Uterus (tissue), 4 donors: ENCODE measurements around the gene ZDHHC3. TPM values are rescaled to one million over a fixed set of nuclear protein-coding genes. Genes with fewer than 3 reads are reported as not detected.

Experiments used
- DNase-seq, 2 donors: peaks; one replicate each; pipeline ENCODE4 v3.0.0-alpha.2; 2019 to 2020
- H3K27ac ChIP-seq, 2 donors: fragments of 200-600 bp; sonication (generic); 1 replicate in 1 of 2; 2 replicates in 1 of 2; pipeline ENCODE4 v1.5.1; 2016 to 2018
- H3K27me3 ChIP-seq, 2 donors: fragments of 200-600 bp; sonication (generic); one replicate each; pipeline ENCODE4 v1.5.1; 2018 to 2019; ENCODE audit warnings: control low read depth in 1 of 2
- H3K36me3 ChIP-seq, 2 donors: fragments of 200-600 bp; sonication (generic); one replicate each; pipeline ENCODE4 v1.5.1; 2019; ENCODE audit warnings: control low read depth in 1 of 2
- H3K4me1 ChIP-seq, 2 donors: fragments of 200-600 bp; sonication (generic); one replicate each; pipeline ENCODE4 v1.5.1; 2018 to 2019; ENCODE audit warnings: control low read depth in 1 of 2
- H3K4me3 ChIP-seq, 2 donors: fragments of 200-600 bp; sonication (generic); 1 replicate in 1 of 2; 2 replicates in 1 of 2; pipeline ENCODE4 v1.5.1; 2018 to 2019; ENCODE audit warnings: mild to moderate bottlenecking in 1 of 2
- H3K9me3 ChIP-seq, 2 donors: fragments of 200-600 bp; sonication (generic); one replicate each; pipeline ENCODE4 v1.5.1; 2019; ENCODE audit warnings: control low read depth in 1 of 2
- POLR2A ChIP-seq, 2 donors: fragments of 450-650 bp; IDR thresholded peaks; one replicate each; pipeline ENCODE4 v1.6.1; 2016; ENCODE audit warnings: antibody characterized with exemption in 2 of 2, mild to moderate bottlenecking in 1 of 2, moderate library complexity in 1 of 2
- intact Hi-C: fragments of 100-400 bp; cut with DNase I; formaldehyde crosslinking; loops from one replicate; pipeline ENCODE4 v1.15.1; 2023; ENCODE audit warnings: low total_unique reads
- total RNA-seq, 4 donors: library from RNA; depleted of rRNA in 3 of 4; stranded (reverse); fragments of >200 nt in 3 of 4; gene quantifications; one replicate each; pipeline versions ENCODE4 v1.1.0 to v1.2.4, GENCODE V29; 2014 to 2023
- TF ChIP-seq, protein P1 (sequence below), 4 experiments: fragments of 200-600 bp in 2 of 4; fragments of 450-650 bp in 2 of 4; sonication (generic) in 2 of 4; IDR thresholded peaks; one replicate each; pipeline ENCODE4 v1.5.1; 2016 to 2019; ENCODE audit warnings: antibody characterized with exemption in 4 of 4, mild to moderate bottlenecking in 2 of 4, moderate library complexity in 1 of 4
- donor health status: DM: yes; HTN: yes; CAD: no.

Gene ZDHHC3
- total RNA-seq, 4 donors from 2014 or later = 29.7 to 76.2 (median 56.2) TPM

DNA sequence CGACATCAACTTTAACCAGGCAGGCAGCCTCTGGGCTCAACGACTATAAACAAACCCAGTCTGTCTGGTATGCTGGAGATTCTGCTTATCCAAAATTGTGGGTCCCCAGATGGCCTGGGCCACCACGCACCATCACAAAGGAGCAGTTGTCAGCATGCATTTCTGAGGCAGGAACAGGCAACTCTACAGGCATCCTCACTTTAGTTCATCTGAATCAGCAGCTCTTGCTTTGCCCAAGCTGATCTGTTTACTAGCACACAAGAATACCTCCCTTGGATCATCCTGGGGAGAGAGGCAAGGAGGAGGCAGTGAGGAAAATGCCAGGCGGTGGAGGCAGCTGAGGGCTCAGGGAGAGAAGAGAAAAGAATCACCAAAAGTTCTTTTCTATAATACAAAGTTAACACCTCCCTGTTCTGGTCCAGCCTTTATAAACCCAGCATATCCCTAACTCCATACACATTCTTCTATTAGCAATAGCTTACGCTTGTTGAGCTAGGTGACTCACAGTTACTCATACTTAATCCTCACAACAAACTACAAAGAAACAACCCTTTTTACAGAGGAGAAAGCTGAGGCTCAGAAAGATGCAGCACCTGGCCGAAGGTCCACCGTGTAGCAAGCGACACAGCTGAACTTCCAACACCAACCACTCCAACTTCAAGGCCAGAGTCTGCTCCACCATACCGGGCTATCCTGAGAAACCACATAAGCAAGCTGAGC is 33.6 kb downstream of the ZDHHC3 start:
- intact Hi-C loops = no loop called here
- no peaks in the 10 kb centered on the region for H3K4me1 ChIP-seq
- no peaks in the 10 kb centered on the region for H3K36me3 ChIP-seq
- no peaks in the 10 kb centered on the region for H3K27me3 ChIP-seq
- no peak for DNase-seq
- TF ChIP-seq, protein P1, sequence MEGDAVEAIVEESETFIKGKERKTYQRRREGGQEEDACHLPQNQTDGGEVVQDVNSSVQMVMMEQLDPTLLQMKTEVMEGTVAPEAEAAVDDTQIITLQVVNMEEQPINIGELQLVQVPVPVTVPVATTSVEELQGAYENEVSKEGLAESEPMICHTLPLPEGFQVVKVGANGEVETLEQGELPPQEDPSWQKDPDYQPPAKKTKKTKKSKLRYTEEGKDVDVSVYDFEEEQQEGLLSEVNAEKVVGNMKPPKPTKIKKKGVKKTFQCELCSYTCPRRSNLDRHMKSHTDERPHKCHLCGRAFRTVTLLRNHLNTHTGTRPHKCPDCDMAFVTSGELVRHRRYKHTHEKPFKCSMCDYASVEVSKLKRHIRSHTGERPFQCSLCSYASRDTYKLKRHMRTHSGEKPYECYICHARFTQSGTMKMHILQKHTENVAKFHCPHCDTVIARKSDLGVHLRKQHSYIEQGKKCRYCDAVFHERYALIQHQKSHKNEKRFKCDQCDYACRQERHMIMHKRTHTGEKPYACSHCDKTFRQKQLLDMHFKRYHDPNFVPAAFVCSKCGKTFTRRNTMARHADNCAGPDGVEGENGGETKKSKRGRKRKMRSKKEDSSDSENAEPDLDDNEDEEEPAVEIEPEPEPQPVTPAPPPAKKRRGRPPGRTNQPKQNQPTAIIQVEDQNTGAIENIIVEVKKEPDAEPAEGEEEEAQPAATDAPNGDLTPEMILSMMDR (IDR thresholded peaks at IDR 0.05) = no peak
- TF ChIP-seq POLR2A (IDR thresholded peaks at IDR 0.05) = no peak
- no peak overlapping the region for H3K27ac ChIP-seq
- no peak overlapping the region for H3K4me3 ChIP-seq
- no peaks in the 10 kb centered on the region for H3K9me3 ChIP-seq

DNA sequence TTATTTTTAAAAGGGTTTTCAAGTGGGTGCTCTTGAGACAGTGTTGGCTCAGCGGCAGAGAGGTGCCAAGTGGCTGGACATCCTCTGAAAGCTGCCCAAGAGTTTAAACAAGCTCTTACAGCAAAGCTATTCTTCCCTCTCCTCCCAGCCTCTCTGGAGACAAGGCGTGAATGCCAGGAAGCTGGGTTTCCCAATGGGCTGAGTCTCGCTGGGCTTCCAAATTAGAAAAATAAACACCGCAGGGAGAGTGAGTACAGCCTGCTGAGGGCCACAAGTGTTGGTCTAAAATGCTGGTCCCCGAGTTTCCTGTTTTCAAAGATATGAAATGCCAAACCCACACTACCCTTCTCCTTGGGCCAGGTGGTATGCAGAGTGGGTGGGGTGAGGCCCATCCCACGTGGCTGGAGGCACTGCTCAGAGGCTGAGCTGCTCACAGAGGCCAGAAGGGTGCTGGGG is 36.4 kb downstream of the ZDHHC3 start:
- H3K27ac ChIP-seq = no peak overlapping the region
- H3K4me3 ChIP-seq = no peak overlapping the region
- H3K9me3 ChIP-seq = no peaks in the 10 kb centered on the region
- H3K27me3 ChIP-seq = no peaks in the 10 kb centered on the region
- no peak for TF ChIP-seq POLR2A (IDR thresholded peaks at IDR 0.05)
- TF ChIP-seq, protein P1 (IDR thresholded peaks at IDR 0.05) = no peak
- no peaks in the 10 kb centered on the region for H3K36me3 ChIP-seq
- no peaks in the 10 kb centered on the region for H3K4me1 ChIP-seq
- intact Hi-C loops = no loop called here
- DNase-seq = no peak

DNA sequence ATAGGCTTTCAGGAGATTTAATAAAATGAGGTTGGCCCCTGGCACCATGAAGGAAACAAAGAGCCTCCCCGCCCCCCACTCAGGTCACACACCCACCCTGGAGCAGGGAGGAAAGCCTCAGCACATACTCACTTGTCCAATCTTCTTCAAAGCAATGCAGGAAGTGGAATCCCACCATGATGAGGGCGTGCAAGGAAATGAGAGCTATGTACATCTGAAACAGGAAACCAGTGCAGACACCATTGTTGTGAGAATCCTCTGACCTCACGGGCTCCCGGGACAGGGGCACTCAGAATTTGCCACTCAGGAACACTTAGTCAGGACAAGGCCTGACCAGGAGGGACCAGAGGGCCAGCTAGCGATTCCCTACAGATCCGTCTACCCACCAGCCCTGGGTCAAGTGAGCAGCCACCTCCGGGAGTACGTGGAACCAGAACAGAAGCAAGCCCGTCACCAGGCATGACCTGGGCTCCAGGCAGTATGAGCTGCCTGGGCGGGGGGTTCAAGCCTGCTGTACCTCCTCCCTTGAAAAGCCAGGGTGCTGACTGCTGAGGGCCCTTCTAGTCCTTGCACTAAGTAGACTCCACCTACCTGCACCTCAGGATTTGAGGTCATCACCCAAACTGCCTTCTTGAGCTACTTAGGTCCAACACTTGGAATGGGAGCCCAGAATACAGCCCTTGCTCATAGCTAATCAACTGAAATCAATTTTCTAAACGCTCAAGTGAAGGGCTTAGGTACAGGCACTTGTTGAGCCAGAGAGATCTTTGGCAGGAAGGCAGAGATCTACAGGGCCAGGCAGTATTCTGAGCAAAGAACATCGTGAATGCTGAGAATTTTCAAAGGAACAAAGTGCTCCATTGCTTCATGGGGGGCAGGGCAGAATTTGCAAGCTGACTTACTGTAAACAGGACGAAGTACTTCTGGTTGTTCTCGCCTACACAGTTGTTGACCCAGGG is 42.7 kb downstream of the ZDHHC3 start:
- no peak overlapping the region for H3K4me3 ChIP-seq
- no peaks in the 10 kb centered on the region for H3K36me3 ChIP-seq
- no peak overlapping the region for H3K27ac ChIP-seq
- no peaks in the 10 kb centered on the region for H3K27me3 ChIP-seq
- no peaks in the 10 kb centered on the region for H3K4me1 ChIP-seq
- TF ChIP-seq, protein P1 (IDR thresholded peaks at IDR 0.05) = no peak
- TF ChIP-seq POLR2A (IDR thresholded peaks at IDR 0.05) = no peak
- no peak for DNase-seq
- H3K9me3 ChIP-seq = no peaks in the 10 kb centered on the region
- intact Hi-C loops = no loop called here

DNA sequence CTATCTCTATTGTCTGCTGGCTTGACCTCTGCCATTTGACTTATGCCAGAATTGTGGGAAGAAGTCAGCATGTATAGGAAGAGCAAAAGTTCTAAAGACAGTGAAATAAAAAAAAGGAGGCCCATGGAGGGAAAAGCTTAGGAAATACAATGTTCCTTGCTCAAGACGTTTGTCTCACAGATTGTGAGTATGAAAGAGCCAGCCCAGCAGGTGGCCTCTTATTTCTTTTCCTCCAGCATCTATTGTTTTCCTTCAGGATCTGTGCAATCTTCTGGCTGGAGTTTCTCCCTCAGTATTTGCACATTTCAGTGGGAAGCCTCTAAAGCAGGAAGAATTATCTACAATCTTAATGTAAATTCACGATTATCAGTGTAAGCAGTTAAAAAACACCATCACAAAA is 43.7 kb downstream of the ZDHHC3 start:
- DNase-seq = no peak
- Histone ChIP-seq H3K27me3 (no peaks in the 10 kb centered on the region), H3K27ac (no peak overlapping the region), H3K4me3 (no peak overlapping the region), H3K4me1 (no peaks in the 10 kb centered on the region), H3K36me3 (no peaks in the 10 kb centered on the region), H3K9me3 (no peaks in the 10 kb centered on the region)
- intact Hi-C loops = no loop called here
- no peak for TF ChIP-seq POLR2A (IDR thresholded peaks at IDR 0.05)
- TF ChIP-seq, protein P1 (IDR thresholded peaks at IDR 0.05) = no peak

DNA sequence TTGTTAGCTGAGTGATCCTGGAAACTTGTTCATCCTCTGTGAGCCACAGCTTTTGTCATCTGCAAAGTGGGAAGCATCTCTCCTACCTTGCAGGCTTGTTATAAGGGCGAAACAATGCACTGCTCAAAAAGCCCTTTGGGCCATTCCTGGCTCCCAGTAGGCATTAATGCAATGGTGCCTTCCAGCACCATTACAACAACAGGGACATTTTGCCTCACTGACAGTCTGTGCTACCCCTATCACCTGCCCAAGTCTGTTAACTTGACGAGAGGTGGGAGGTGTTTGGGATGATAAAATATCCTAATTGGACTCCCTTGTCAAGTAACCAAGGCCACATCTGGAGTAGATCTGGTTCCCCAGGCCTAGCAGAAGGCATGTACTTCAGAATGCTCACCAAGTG is 44.2 kb downstream of the ZDHHC3 start:
- TF ChIP-seq, protein P1 (IDR thresholded peaks at IDR 0.05) = no peak
- TF ChIP-seq POLR2A (IDR thresholded peaks at IDR 0.05) = no peak
- Histone ChIP-seq H3K27ac (no peak overlapping the region), H3K36me3 (no peaks in the 10 kb centered on the region), H3K9me3 (no peaks in the 10 kb centered on the region), H3K27me3 (no peaks in the 10 kb centered on the region), H3K4me1 (no peaks in the 10 kb centered on the region), H3K4me3 (no peak overlapping the region)
- DNase-seq = no peak
- intact Hi-C loops = no loop called here
